ENCODE measurements around the gene METTL25B.

Gene METTL25B

GRCh38 chr1:156712626-156713025 is 15.6 kb upstream of the METTL25B start:
- H3F3A ChIP-seq (ENCODE audit: control insufficient read depth, insufficient read depth): peaks cover 7% of the 10 kb centered on the region; the same call in 1 of the 2 replicates
- peaks cover 7% of the 10 kb centered on the region for H3K27me3 ChIP-seq (ENCODE audit: control insufficient read depth, low read length)
- H3K4me3 ChIP-seq (ENCODE audit: low read length): no peak overlapping the region
- H3K4me2 ChIP-seq (ENCODE audit: low read length): no peak overlapping the region
- no peaks in the 10 kb centered on the region for H3K36me3 ChIP-seq (ENCODE audit: control insufficient read depth, low read length)
- no peaks in the 10 kb centered on the region for H3K9me3 ChIP-seq (ENCODE audit: control insufficient read depth, insufficient read depth, low read length)
- no peaks in the 10 kb centered on the region for H3K9me2 ChIP-seq (replicated peaks; ENCODE audit: control insufficient read depth, low read length)
- H4K20me1 ChIP-seq (ENCODE audit: control insufficient read depth, insufficient read depth, low read depth, low read length): 0 out of 2 replicates have a peak, but pooled peaks cover 3% of the 10 kb centered on the region
- H3K4me1 ChIP-seq (ENCODE audit: control insufficient read depth, low read length): no peaks in the 10 kb centered on the region
- TF ChIP-seq CTCF (IDR thresholded peaks at IDR 0.05; ENCODE audit: low read depth, low read length, poor library complexity, severe bottlenecking): no peak
- TF ChIP-seq EZH2phosphoT487 (IDR thresholded peaks at IDR 0.05; ENCODE audit: borderline replicate concordance, low read length): no peak
- no peaks in the 10 kb centered on the region for H3K79me2 ChIP-seq (ENCODE audit: control insufficient read depth, low read length)
- H3K27ac ChIP-seq (ENCODE audit: low read depth, low read length): no peak overlapping the region

DNA sequence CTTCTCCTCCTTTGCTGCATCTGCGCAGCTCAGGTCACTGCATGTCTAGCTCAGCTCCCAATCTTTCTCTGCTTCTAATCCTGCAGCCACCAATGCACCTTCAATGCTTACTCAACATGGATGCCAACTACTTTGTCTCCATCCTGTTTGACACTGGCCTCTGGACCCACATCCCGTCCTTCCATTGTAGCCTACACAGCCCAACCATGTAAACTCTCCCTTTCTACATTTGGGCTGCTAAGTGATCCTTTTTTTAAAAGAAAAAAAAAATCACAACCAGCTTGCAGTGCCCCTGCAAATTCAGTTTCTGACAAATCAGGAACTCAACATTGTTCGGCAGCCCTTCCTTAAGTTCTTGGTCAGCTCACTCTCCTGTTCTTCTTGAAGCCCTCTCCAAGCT is 13.4 kb upstream of the METTL25B start:
- H3K9me2 ChIP-seq (replicated peaks; ENCODE audit: control insufficient read depth, low read length): no peaks in the 10 kb centered on the region
- H3F3A ChIP-seq (ENCODE audit: control insufficient read depth, insufficient read depth): peaks cover 7% of the 10 kb centered on the region
- H3K4me2 ChIP-seq (ENCODE audit: low read length): no peak overlapping the region
- H3K36me3 ChIP-seq (ENCODE audit: control insufficient read depth, low read length): peaks cover 4% of the 10 kb centered on the region; the same call in 1 of the 2 replicates
- H3K4me3 ChIP-seq (ENCODE audit: low read length): no peak overlapping the region
- H3K9me3 ChIP-seq (ENCODE audit: control insufficient read depth, insufficient read depth, low read length): no peaks in the 10 kb centered on the region
- no peaks in the 10 kb centered on the region for H3K27me3 ChIP-seq (ENCODE audit: control insufficient read depth, low read length)
- no peak overlapping the region for H3K27ac ChIP-seq (ENCODE audit: low read depth, low read length)
- no peaks in the 10 kb centered on the region for H3K4me1 ChIP-seq (ENCODE audit: control insufficient read depth, low read length)
- no peaks in the 10 kb centered on the region for H3K79me2 ChIP-seq (ENCODE audit: control insufficient read depth, low read length)
- TF ChIP-seq CTCF (IDR thresholded peaks at IDR 0.05; ENCODE audit: low read depth, low read length, poor library complexity, severe bottlenecking) (no peak), EZH2phosphoT487 (IDR thresholded peaks at IDR 0.05; ENCODE audit: borderline replicate concordance, low read length) (no peak)
- H4K20me1 ChIP-seq (ENCODE audit: control insufficient read depth, insufficient read depth, low read depth, low read length): 0 out of 2 replicates have a peak, but pooled peaks cover 3% of the 10 kb centered on the region

- no peak overlapping the region for H3K27ac ChIP-seq (ENCODE audit: low read depth, low read length)
- no peaks in the 10 kb centered on the region for H3K27me3 ChIP-seq (ENCODE audit: control insufficient read depth, low read length)
- no peaks in the 10 kb centered on the region for H3K4me1 ChIP-seq (ENCODE audit: control insufficient read depth, low read length)
- TF ChIP-seq EZH2phosphoT487 (IDR thresholded peaks at IDR 0.05; ENCODE audit: borderline replicate concordance, low read length) (no peak), CTCF (IDR thresholded peaks at IDR 0.05; ENCODE audit: low read depth, low read length, poor library complexity, severe bottlenecking) (no peak)
- H3F3A ChIP-seq (ENCODE audit: control insufficient read depth, insufficient read depth): peaks cover 14% of the 10 kb centered on the region
- peaks cover 22% of the 10 kb centered on the region for H3K36me3 ChIP-seq (ENCODE audit: control insufficient read depth, low read length)
- peaks cover 7% of the 10 kb centered on the region; the same call in 1 of the 2 replicates for H4K20me1 ChIP-seq (ENCODE audit: control insufficient read depth, insufficient read depth, low read depth, low read length)
- no peak overlapping the region for H3K4me2 ChIP-seq (ENCODE audit: low read length)
- H3K4me3 ChIP-seq (ENCODE audit: low read length): no peak overlapping the region
- H3K9me2 ChIP-seq (replicated peaks; ENCODE audit: control insufficient read depth, low read length): no peaks in the 10 kb centered on the region
- H3K9me3 ChIP-seq (ENCODE audit: control insufficient read depth, insufficient read depth, low read length): no peaks in the 10 kb centered on the region
- H3K79me2 ChIP-seq (ENCODE audit: control insufficient read depth, low read length): peaks cover 13% of the 10 kb centered on the region
Observed at GRCh38 chr1:156717351-156717750, 10.9 kb upstream of the METTL25B start.
